ENCODE results near the gene LAMA3.

Gene LAMA3

GRCh38 chr18:23857756-23858155 is 168.5 kb downstream of the LAMA3 start:
- Histone ChIP-seq H3K36me3 (ENCODE audit: insufficient read depth, low read length) (no peaks in the 10 kb centered on the region), H3K4me1 (ENCODE audit: insufficient read depth, low read length) (no peaks in the 10 kb centered on the region), H3K27me3 (ENCODE audit: insufficient read depth, low read length) (no peaks in the 10 kb centered on the region), H2AFZ (ENCODE audit: low read depth, low read length) (no peak overlapping the region), H3K9me3 (ENCODE audit: low read length) (no peaks in the 10 kb centered on the region), H3K4me3 (ENCODE audit: low read length) (no peak overlapping the region)

GRCh38 chr18:23859466-23860336 is 170.4 kb downstream of the LAMA3 start:
- Histone ChIP-seq H3K4me1 (ENCODE audit: insufficient read depth, low read length) (no peaks in the 10 kb centered on the region), H3K4me3 (ENCODE audit: low read length) (no peak overlapping the region), H2AFZ (ENCODE audit: low read depth, low read length) (no peak overlapping the region), H3K27me3 (ENCODE audit: insufficient read depth, low read length) (no peaks in the 10 kb centered on the region), H3K36me3 (ENCODE audit: insufficient read depth, low read length) (no peaks in the 10 kb centered on the region), H3K9me3 (ENCODE audit: low read length) (no peaks in the 10 kb centered on the region)

GRCh38 chr18:23861326-23861725 is 172.1 kb downstream of the LAMA3 start:
- no peak overlapping the region for H3K4me3 ChIP-seq (ENCODE audit: low read length)
- H3K9me3 ChIP-seq (ENCODE audit: low read length) = no peaks in the 10 kb centered on the region
- H2AFZ ChIP-seq (ENCODE audit: low read depth, low read length) = no peak overlapping the region
- H3K36me3 ChIP-seq (ENCODE audit: insufficient read depth, low read length) = no peaks in the 10 kb centered on the region
- H3K27me3 ChIP-seq (ENCODE audit: insufficient read depth, low read length) = no peaks in the 10 kb centered on the region
- H3K4me1 ChIP-seq (ENCODE audit: insufficient read depth, low read length) = no peaks in the 10 kb centered on the region

GRCh38 chr18:23861805-23862470 is 172.7 kb downstream of the LAMA3 start:
- Histone ChIP-seq H3K4me3 (ENCODE audit: low read length) (no peak overlapping the region), H3K4me1 (ENCODE audit: insufficient read depth, low read length) (no peaks in the 10 kb centered on the region), H3K36me3 (ENCODE audit: insufficient read depth, low read length) (no peaks in the 10 kb centered on the region), H2AFZ (ENCODE audit: low read depth, low read length) (no peak overlapping the region), H3K9me3 (ENCODE audit: low read length) (no peaks in the 10 kb centered on the region), H3K27me3 (ENCODE audit: insufficient read depth, low read length) (peaks cover 3% of the 10 kb centered on the region)

- no peaks in the 10 kb centered on the region for H3K9me3 ChIP-seq (ENCODE audit: low read length)
- H2AFZ ChIP-seq (ENCODE audit: low read depth, low read length) = no peak overlapping the region
Observed at GRCh38 chr18:23864624-23865023, 175.4 kb downstream of the LAMA3 start.

GRCh38 chr18:23867006-23867405 is 177.8 kb downstream of the LAMA3 start:
- Histone ChIP-seq H3K36me3 (ENCODE audit: insufficient read depth, low read length) (no peaks in the 10 kb centered on the region), H3K9me3 (ENCODE audit: low read length) (no peaks in the 10 kb centered on the region), H3K27me3 (ENCODE audit: insufficient read depth, low read length) (peaks cover 4% of the 10 kb centered on the region), H3K4me3 (ENCODE audit: low read length) (no peak overlapping the region), H2AFZ (ENCODE audit: low read depth, low read length) (no peak overlapping the region), H3K4me1 (ENCODE audit: insufficient read depth, low read length) (no peaks in the 10 kb centered on the region)

More at GRCh38 chr18:23864624-23865023, 175.4 kb downstream of the LAMA3 start:
- peaks cover 4% of the 10 kb centered on the region for H3K27me3 ChIP-seq (ENCODE audit: insufficient read depth, low read length)
- H3K4me3 ChIP-seq (ENCODE audit: low read length) = no peak overlapping the region
- no peaks in the 10 kb centered on the region for H3K36me3 ChIP-seq (ENCODE audit: insufficient read depth, low read length)
- H3K4me1 ChIP-seq (ENCODE audit: insufficient read depth, low read length) = no peaks in the 10 kb centered on the region

GRCh38 chr18:23868136-23868785 is 179.0 kb downstream of the LAMA3 start:
- no peaks in the 10 kb centered on the region for H3K36me3 ChIP-seq (ENCODE audit: insufficient read depth, low read length)
- no peaks in the 10 kb centered on the region for H3K9me3 ChIP-seq (ENCODE audit: low read length)
- H3K27me3 ChIP-seq (ENCODE audit: insufficient read depth, low read length) = peaks cover 4% of the 10 kb centered on the region
- no peak overlapping the region for H2AFZ ChIP-seq (ENCODE audit: low read depth, low read length)
- no peaks in the 10 kb centered on the region for H3K4me1 ChIP-seq (ENCODE audit: insufficient read depth, low read length)
- no peak overlapping the region for H3K4me3 ChIP-seq (ENCODE audit: low read length)

GRCh38 chr18:23870676-23871380 is 181.6 kb downstream of the LAMA3 start:
- no peak overlapping the region for H2AFZ ChIP-seq (ENCODE audit: low read depth, low read length)
- H3K4me1 ChIP-seq (ENCODE audit: insufficient read depth, low read length) = no peaks in the 10 kb centered on the region
- peaks cover 4% of the 10 kb centered on the region for H3K27me3 ChIP-seq (ENCODE audit: insufficient read depth, low read length)
- H3K9me3 ChIP-seq (ENCODE audit: low read length) = no peaks in the 10 kb centered on the region
- no peak overlapping the region for H3K4me3 ChIP-seq (ENCODE audit: low read length)
- H3K36me3 ChIP-seq (ENCODE audit: insufficient read depth, low read length) = no peaks in the 10 kb centered on the region

- Histone ChIP-seq H3K9me3 (ENCODE audit: low read length) (no peaks in the 10 kb centered on the region), H3K4me3 (ENCODE audit: low read length) (no peak overlapping the region), H3K4me1 (ENCODE audit: insufficient read depth, low read length) (no peaks in the 10 kb centered on the region), H3K27me3 (ENCODE audit: insufficient read depth, low read length) (peaks cover 4% of the 10 kb centered on the region), H2AFZ (ENCODE audit: low read depth, low read length) (no peak overlapping the region), H3K36me3 (ENCODE audit: insufficient read depth, low read length) (no peaks in the 10 kb centered on the region)
Observed at GRCh38 chr18:23871410-23871809, 182.2 kb downstream of the LAMA3 start.

- Histone ChIP-seq H3K27me3 (ENCODE audit: insufficient read depth, low read length) (no peaks in the 10 kb centered on the region), H3K4me3 (ENCODE audit: low read length) (no peak overlapping the region), H2AFZ (ENCODE audit: low read depth, low read length) (no peak overlapping the region), H3K4me1 (ENCODE audit: insufficient read depth, low read length) (no peaks in the 10 kb centered on the region), H3K36me3 (ENCODE audit: insufficient read depth, low read length) (no peaks in the 10 kb centered on the region), H3K9me3 (ENCODE audit: low read length) (no peaks in the 10 kb centered on the region)
Observed at GRCh38 chr18:23872701-23873550, 183.7 kb downstream of the LAMA3 start.

GRCh38 chr18:23875966-23876895 is 187.0 kb downstream of the LAMA3 start:
- Histone ChIP-seq H3K27me3 (ENCODE audit: insufficient read depth, low read length) (no peaks in the 10 kb centered on the region), H2AFZ (ENCODE audit: low read depth, low read length) (no peak overlapping the region), H3K4me1 (ENCODE audit: insufficient read depth, low read length) (no peaks in the 10 kb centered on the region), H3K36me3 (ENCODE audit: insufficient read depth, low read length) (no peaks in the 10 kb centered on the region), H3K4me3 (ENCODE audit: low read length) (no peak overlapping the region), H3K9me3 (ENCODE audit: low read length) (no peaks in the 10 kb centered on the region)

Measured in neuron (in vitro differentiated cells).